Stimulated activated CD4-positive, alpha-beta T cell treated with anti-CD3 and anti-CD28 coated beads, Interleukin-4, amount 100 ng/mL, for 4 hours (primary cell): ENCODE results near the gene CDH18.

Experiments
- DNase-seq, 2 experiments: peaks; one replicate each; pipeline ENCODE4 v3.0.0-alpha.2; 2020

CDH18 gene

GRCh38 chr5:19928562-19929421 is 59.2 kb downstream of the CDH18 start:
- DNase-seq: no peak

- DNase-seq: no peak
Measured at GRCh38 chr5:19927919-19928318, 60.1 kb downstream of the CDH18 start.

- DNase-seq: no peak
Measured at GRCh38 chr5:19927170-19927569, 60.8 kb downstream of the CDH18 start.

GRCh38 chr5:19923742-19924141 is 64.3 kb downstream of the CDH18 start:
- DNase-seq: no peak

- no peak for DNase-seq
Measured at GRCh38 chr5:19920761-19921160, 67.2 kb downstream of the CDH18 start.

GRCh38 chr5:19918780-19919179 is 69.2 kb downstream of the CDH18 start:
- DNase-seq: no peak

GRCh38 chr5:19917588-19918122 is 70.3 kb downstream of the CDH18 start:
- DNase-seq: no peak

- no peak for DNase-seq
Measured at GRCh38 chr5:19910136-19910535, 77.9 kb downstream of the CDH18 start.

- DNase-seq: no peak
Measured at GRCh38 chr5:19904766-19905165, 83.2 kb downstream of the CDH18 start.

- DNase-seq: no peak
Measured at GRCh38 chr5:19903611-19904010, 84.4 kb downstream of the CDH18 start.

GRCh38 chr5:19902316-19902934 is 85.6 kb downstream of the CDH18 start:
- DNase-seq: no peak

GRCh38 chr5:19900269-19900668 is 87.7 kb downstream of the CDH18 start:
- DNase-seq: no peak

- DNase-seq: no peak
Measured at GRCh38 chr5:19891658-19892057, 96.3 kb downstream of the CDH18 start.

GRCh38 chr5:19886123-19886917 is 101.7 kb downstream of the CDH18 start:
- DNase-seq: no peak

GRCh38 chr5:19885040-19885824 is 102.8 kb downstream of the CDH18 start:
- no peak for DNase-seq

GRCh38 chr5:19880859-19881436 is 107.1 kb downstream of the CDH18 start:
- DNase-seq: no peak

- no peak for DNase-seq
Measured at GRCh38 chr5:19880458-19880857, 107.5 kb downstream of the CDH18 start.

GRCh38 chr5:19874811-19875210 is 113.2 kb downstream of the CDH18 start:
- DNase-seq: no peak

GRCh38 chr5:19866090-19866450 is 121.9 kb downstream of the CDH18 start:
- DNase-seq: no peak

GRCh38 chr5:19865336-19866089 is 122.5 kb downstream of the CDH18 start:
- DNase-seq: no peak

- no peak for DNase-seq
Measured at GRCh38 chr5:19862711-19863110, 125.3 kb downstream of the CDH18 start.
